Thyroid gland (tissue), 4 donors: ENCODE measurements around the gene PAXX. TPM values are rescaled to one million over a fixed set of nuclear protein-coding genes. Genes with fewer than 3 reads are reported as not detected.
A peak's percentile ranks its signal among the peaks of the same experiment; 100 is the strongest.

Experiments used
- DNase-seq, 2 donors: peaks; one replicate each; pipeline ENCODE4 v3.0.0-alpha.2; 2019
- H3K27ac ChIP-seq, 3 donors: fragments of 200-600 bp; sonication (generic); 1 replicate in 2 of 3; 2 replicates in 1 of 3; pipeline ENCODE4 v1.5.1; 2016 to 2019; ENCODE audit warnings: mild to moderate bottlenecking in 1 of 3, moderate library complexity in 1 of 3
- H3K27me3 ChIP-seq: fragments of 200-600 bp; sonication (generic); one replicate; pipeline ENCODE4 v1.5.1; 2019
- H3K36me3 ChIP-seq, 2 donors: fragments of 200-600 bp; sonication (generic); one replicate each; pipeline ENCODE4 v1.5.1; 2016 to 2019
- H3K4me1 ChIP-seq, 2 donors: fragments of 200-600 bp; sonication (generic); one replicate each; pipeline ENCODE4 v1.5.1; 2017 to 2019
- H3K4me3 ChIP-seq, 3 donors: fragments of 200-600 bp; sonication (generic); replicated peaks in 1 of 3; 1 replicate in 2 of 3; 2 replicates in 1 of 3; pipeline ENCODE4 v1.5.1; 2016; ENCODE audit warnings: mild to moderate bottlenecking in 1 of 3
- H3K9me3 ChIP-seq: fragments of 200-600 bp; sonication (generic); one replicate; pipeline ENCODE4 v1.5.1; 2017
- CTCF ChIP-seq, 6 experiments: fragments of 200-600 bp in 3 of 6; fragments of 450-650 bp in 3 of 6; sonication (generic) in 3 of 6; IDR thresholded peaks; one replicate each; pipeline ENCODE4 v1.5.1; 2016 to 2019; ENCODE audit warnings: antibody characterized with exemption in 6 of 6, mild to moderate bottlenecking in 2 of 6, inconsistent platforms in 1 of 6, moderate library complexity in 1 of 6
- POLR2A ChIP-seq, 2 donors: fragments of 450-650 bp; IDR thresholded peaks; one replicate each; pipeline ENCODE4 v1.6.1; 2017; ENCODE audit warnings: antibody characterized with exemption in 2 of 2, mild to moderate bottlenecking in 2 of 2, moderate library complexity in 1 of 2
- WGBS, 2 donors: methylation state at CpG; one replicate each; pipeline ENCODE4 v1.1.5; 2017; 5-methylcytosine and 5-hydroxymethylcytosine counted together
- intact Hi-C: fragments of 100-400 bp; cut with DNase I; formaldehyde crosslinking; loops from one replicate; pipeline ENCODE4 v1.15.1; 2023
- total RNA-seq, 4 donors: library from RNA; depleted of rRNA; stranded (reverse); fragments of >200 nt; gene quantifications; one replicate each; pipeline ENCODE4 v1.2.3, GENCODE V29; 2016

PAXX gene
- total RNA-seq, 4 donors from 2014 or later, result 29.8 to 109 (median 50.7) TPM

- WGBS, 2 donors, result 71 to 96% methylated on average over 4 to 8 of the region's 10 CpGs
- intact Hi-C loops, result no loop called here
- H3K27me3 ChIP-seq, result no peaks in the 10 kb centered on the region
Measured at GRCh38 chr9:136977223-136977622, 15.0 kb upstream of the PAXX start, which contains the start of gene PTGDS. PTGDS (plus strand) TSS chr9:136977504; CDS start chr9:136977579, 75 bp downstream.

GRCh38 chr9:136977649-136978072 is 14.6 kb upstream of the PAXX start:
- DNase-seq, result no peak
- WGBS, 2 donors, result 57 to 60% methylated on average over 3 of the region's 33 CpGs
- Histone ChIP-seq H3K27ac (no peak overlapping the region), H3K9me3 (no peaks in the 10 kb centered on the region), H3K27me3 (no peaks in the 10 kb centered on the region), H3K4me3 (peak overlapping the region in 1 of 3 donors; percentile 30), H3K4me1 (peaks cover 7 to 13% of the 10 kb centered on the region in 2 donors), H3K36me3 (no peaks in the 10 kb centered on the region)
- intact Hi-C loops, result no loop called here
- TF ChIP-seq CTCF (IDR thresholded peaks at IDR 0.05), result no peak
- no peak for TF ChIP-seq POLR2A (IDR thresholded peaks at IDR 0.05)

More at GRCh38 chr9:136977223-136977622, 15.0 kb upstream of the PAXX start, which contains the start of gene PTGDS:
- DNase-seq, result no peak
- Histone ChIP-seq H3K4me3 (peak within 1 kb of the TSS in 1 of 3 donors; percentile 30), H3K9me3 (no peaks in the 10 kb centered on the region), H3K4me1 (peaks cover 7 to 13% of the 10 kb centered on the region in 2 donors), H3K27ac (no peak within 1 kb of the TSS), H3K36me3 (no peaks in the 10 kb centered on the region)
- TF ChIP-seq CTCF (IDR thresholded peaks at IDR 0.05), result no peak
- TF ChIP-seq POLR2A (IDR thresholded peaks at IDR 0.05), result no peak

GRCh38 chr9:136978073-136978864 is 14.0 kb upstream of the PAXX start:
- peak overlapping the region in 1 of 3 donors; percentile 30 for H3K4me3 ChIP-seq
- no peaks in the 10 kb centered on the region for H3K9me3 ChIP-seq
- DNase-seq, result peak; percentile 51 to 60
- no peak overlapping the region for H3K27ac ChIP-seq
- no peaks in the 10 kb centered on the region for H3K27me3 ChIP-seq
- 0% methylated on average over 5 of the region's 78 CpGs; no CpG with 5 or more reads in 1 of the 2 donors for WGBS, 2 donors
- TF ChIP-seq CTCF (IDR thresholded peaks at IDR 0.05) (no peak), POLR2A (IDR thresholded peaks at IDR 0.05) (no peak)
- intact Hi-C loops, result no loop called here
- H3K4me1 ChIP-seq, result peaks cover 7 to 13% of the 10 kb centered on the region in 2 donors
- no peaks in the 10 kb centered on the region for H3K36me3 ChIP-seq

- Histone ChIP-seq H3K27me3 (no peaks in the 10 kb centered on the region), H3K4me3 (no peak overlapping the region), H3K9me3 (no peaks in the 10 kb centered on the region), H3K4me1 (peaks cover 7 to 13% of the 10 kb centered on the region in 2 donors), H3K27ac (no peak overlapping the region), H3K36me3 (no peaks in the 10 kb centered on the region)
- no peak for DNase-seq
- WGBS, 2 donors, result 84 to 93% methylated on average over 2 to 15 of the region's 41 CpGs
- TF ChIP-seq POLR2A (IDR thresholded peaks at IDR 0.05) (no peak), CTCF (IDR thresholded peaks at IDR 0.05) (no peak)
- intact Hi-C loops, result no loop called here
Measured at GRCh38 chr9:136978865-136979544, 13.2 kb upstream of the PAXX start.
